A673 (cell line): ENCODE measurements around the gene MRPL20. TPM values are rescaled to one million over a fixed set of nuclear protein-coding genes. Genes with fewer than 3 reads are reported as not detected.

Source experiments
- BruUV-seq: library from RNA; stranded (reverse); fragments of 400-500 nt; replicated peaks from 2 replicates; lab custom pipeline; 2021; lab: Mats Ljungman, UMichigan
- CTCF ChIA-PET: fragments of 300-600 bp; sonication (Branson Sonifier 250); formaldehyde crosslinking; loops from one replicate; lab custom pipeline; 2022; ENCODE audit warnings: antibody characterized with exemption; lab: Charles Lee
- POLR2A ChIA-PET: fragments of 300-600 bp; sonication (Branson Sonifier 250); formaldehyde crosslinking; loops from one replicate; lab custom pipeline; 2022; ENCODE audit warnings: antibody characterized with exemption; ENCODE audit not compliant: low non-redundant PET; lab: Charles Lee
- DNase-seq: peaks from one replicate; pipeline ENCODE4 v3.0.0-alpha.2; 2015; ENCODE audit warnings: low spot score
- H3K27ac ChIP-seq: fragments of 200-600 bp; sonication (generic); 2 replicates; pipeline ENCODE4 v1.5.1; 2016; ENCODE audit warnings: mixed run types, low read depth, mild to moderate bottlenecking, mixed read lengths, antibody characterized with exemption, low read length; ENCODE audit not compliant: poor library complexity, severe bottlenecking
- H3K27me3 ChIP-seq: fragments of 200-600 bp; sonication (generic); replicated peaks from 2 replicates; pipeline ENCODE4 v1.6.1; 2017; ENCODE audit warnings: mixed run types, low read depth, mild to moderate bottlenecking, mixed read lengths, antibody characterized with exemption, low read length; ENCODE audit not compliant: insufficient read depth, poor library complexity
- H3K36me3 ChIP-seq: fragments of 200-600 bp; sonication (generic); 2 replicates; pipeline ENCODE4 v1.6.1; 2016; ENCODE audit warnings: mixed run types, mild to moderate bottlenecking, mixed read lengths, antibody characterized with exemption, low read length; ENCODE audit not compliant: insufficient read depth, poor library complexity, severe bottlenecking
- H3K4me1 ChIP-seq: fragments of 200-600 bp; sonication (generic); 2 replicates; pipeline ENCODE4 v1.6.1; 2017; ENCODE audit warnings: mixed run types, mild to moderate bottlenecking, mixed read lengths, antibody characterized with exemption, low read length; ENCODE audit not compliant: insufficient read depth, poor library complexity, severe bottlenecking
- H3K4me3 ChIP-seq: fragments of 200-600 bp; sonication (generic); 2 replicates; pipeline ENCODE4 v1.5.1; 2016; ENCODE audit warnings: low read depth, mixed run types, mild to moderate bottlenecking, mixed read lengths, low read length; ENCODE audit not compliant: poor library complexity, severe bottlenecking
- H3K9me3 ChIP-seq: fragments of 200-600 bp; sonication (generic); 2 replicates; pipeline ENCODE4 v1.6.1; 2016; ENCODE audit warnings: mixed run types, low read depth, mild to moderate bottlenecking, mixed read lengths, antibody characterized with exemption, low read length; ENCODE audit not compliant: poor library complexity, severe bottlenecking
- EZH2 ChIP-seq: fragments of 200-600 bp; sonication (generic); IDR thresholded peaks from 2 replicates; pipeline ENCODE4 v1.6.1; 2017; ENCODE audit warnings: borderline replicate concordance, low read depth, mild to moderate bottlenecking, mixed read lengths, antibody characterized with exemption, low read length; ENCODE audit not compliant: poor library complexity, severe bottlenecking
- intact Hi-C: fragments of 100-400 bp; cut with micrococcal nuclease; formaldehyde crosslinking; loops from one replicate; pipeline ENCODE4 v1.10.0; 2022; ENCODE audit not compliant: unreplicated experiment
- total RNA-seq: library from RNA; stranded (reverse); gene quantifications from 2 replicates; pipeline ENCODE4 v1.2.3, GENCODE V29; 2021
- TF ChIP-seq, protein P1 (sequence below): fragments of 300-800, 200-600 bp; sonication (generic); conservative IDR thresholded peaks from 2 replicates; pipeline ENCODE4 v1.5.1; 2017; ENCODE audit warnings: low read depth, mild to moderate bottlenecking, antibody characterized with exemption, low read length, moderate library complexity, mixed read lengths

The MRPL20 gene
- total RNA-seq, 1 experiment from 2014 or later = 151 TPM

DNA sequence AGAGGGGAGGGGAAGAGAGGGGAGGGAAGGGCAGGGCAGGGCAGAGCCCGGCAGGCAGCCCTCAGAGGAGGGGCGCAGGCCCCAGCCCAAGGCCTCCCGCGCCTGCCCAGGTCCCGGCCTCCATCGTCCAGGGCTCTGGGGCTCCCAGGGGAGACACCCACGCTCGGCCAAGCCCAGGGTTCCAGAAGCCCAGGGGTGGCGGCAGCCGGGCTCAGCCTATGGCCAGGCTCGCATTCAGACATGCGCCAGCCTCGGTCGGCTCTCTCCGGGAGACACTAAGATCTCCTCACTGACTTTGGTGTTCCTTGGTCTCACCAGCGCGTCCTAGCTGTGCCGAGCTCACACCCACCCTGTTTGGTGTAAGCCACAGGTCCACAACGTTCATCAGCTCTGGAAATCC, 21.1 kb upstream of the MRPL20 start:
- DNase-seq = no peak
- H3K4me1 ChIP-seq = no peaks in the 10 kb centered on the region
- intact Hi-C loops = no loop called here
- H3K9me3 ChIP-seq = no peaks in the 10 kb centered on the region
- CTCF ChIA-PET = no interaction called here
- H3K27me3 ChIP-seq = no peaks in the 10 kb centered on the region
- no TSS peak for BruUV-seq
- POLR2A ChIA-PET = interaction anchor here (0.6 kb wide), 1 partner anchor 481 kb away, joined by 5 read pairs; no protein-coding TSS in a partner anchor
- H3K4me3 ChIP-seq = no peak overlapping the region
- no peak for TF ChIP-seq EZH2
- TF ChIP-seq, protein P1, sequence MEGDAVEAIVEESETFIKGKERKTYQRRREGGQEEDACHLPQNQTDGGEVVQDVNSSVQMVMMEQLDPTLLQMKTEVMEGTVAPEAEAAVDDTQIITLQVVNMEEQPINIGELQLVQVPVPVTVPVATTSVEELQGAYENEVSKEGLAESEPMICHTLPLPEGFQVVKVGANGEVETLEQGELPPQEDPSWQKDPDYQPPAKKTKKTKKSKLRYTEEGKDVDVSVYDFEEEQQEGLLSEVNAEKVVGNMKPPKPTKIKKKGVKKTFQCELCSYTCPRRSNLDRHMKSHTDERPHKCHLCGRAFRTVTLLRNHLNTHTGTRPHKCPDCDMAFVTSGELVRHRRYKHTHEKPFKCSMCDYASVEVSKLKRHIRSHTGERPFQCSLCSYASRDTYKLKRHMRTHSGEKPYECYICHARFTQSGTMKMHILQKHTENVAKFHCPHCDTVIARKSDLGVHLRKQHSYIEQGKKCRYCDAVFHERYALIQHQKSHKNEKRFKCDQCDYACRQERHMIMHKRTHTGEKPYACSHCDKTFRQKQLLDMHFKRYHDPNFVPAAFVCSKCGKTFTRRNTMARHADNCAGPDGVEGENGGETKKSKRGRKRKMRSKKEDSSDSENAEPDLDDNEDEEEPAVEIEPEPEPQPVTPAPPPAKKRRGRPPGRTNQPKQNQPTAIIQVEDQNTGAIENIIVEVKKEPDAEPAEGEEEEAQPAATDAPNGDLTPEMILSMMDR = no peak
- no peak overlapping the region for H3K27ac ChIP-seq
- no peaks in the 10 kb centered on the region for H3K36me3 ChIP-seq

DNA sequence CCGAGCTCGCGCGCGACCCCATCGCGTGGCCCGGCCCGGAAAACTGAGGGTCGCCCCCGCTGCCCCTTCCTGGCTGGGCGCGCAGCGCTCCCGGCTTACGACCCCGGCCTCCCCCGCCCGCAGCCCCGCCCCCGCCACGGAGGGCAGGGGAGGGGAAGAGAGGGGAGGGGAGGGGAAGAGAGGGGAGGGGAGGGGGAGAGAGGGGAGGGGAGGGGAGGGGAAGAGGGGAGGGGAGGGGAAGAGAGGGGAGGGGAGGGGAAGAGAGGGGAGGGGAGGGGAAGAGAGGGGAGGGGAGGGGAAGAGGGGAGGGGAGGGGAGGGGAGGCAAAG, 20.7 kb upstream of the MRPL20 start:
- no TSS peak for BruUV-seq
- Histone ChIP-seq H3K27ac (no peak overlapping the region), H3K27me3 (no peaks in the 10 kb centered on the region), H3K9me3 (no peaks in the 10 kb centered on the region), H3K36me3 (no peaks in the 10 kb centered on the region), H3K4me1 (no peaks in the 10 kb centered on the region), H3K4me3 (peak overlapping the region; percentile 50)
- no peak for DNase-seq
- no peak for TF ChIP-seq EZH2
- intact Hi-C loops = no loop called here
- POLR2A ChIA-PET = interaction anchor here (0.6 kb wide), 1 partner anchor 481 kb away, joined by 5 read pairs; no protein-coding TSS in a partner anchor
- CTCF ChIA-PET = no interaction called here

DNA sequence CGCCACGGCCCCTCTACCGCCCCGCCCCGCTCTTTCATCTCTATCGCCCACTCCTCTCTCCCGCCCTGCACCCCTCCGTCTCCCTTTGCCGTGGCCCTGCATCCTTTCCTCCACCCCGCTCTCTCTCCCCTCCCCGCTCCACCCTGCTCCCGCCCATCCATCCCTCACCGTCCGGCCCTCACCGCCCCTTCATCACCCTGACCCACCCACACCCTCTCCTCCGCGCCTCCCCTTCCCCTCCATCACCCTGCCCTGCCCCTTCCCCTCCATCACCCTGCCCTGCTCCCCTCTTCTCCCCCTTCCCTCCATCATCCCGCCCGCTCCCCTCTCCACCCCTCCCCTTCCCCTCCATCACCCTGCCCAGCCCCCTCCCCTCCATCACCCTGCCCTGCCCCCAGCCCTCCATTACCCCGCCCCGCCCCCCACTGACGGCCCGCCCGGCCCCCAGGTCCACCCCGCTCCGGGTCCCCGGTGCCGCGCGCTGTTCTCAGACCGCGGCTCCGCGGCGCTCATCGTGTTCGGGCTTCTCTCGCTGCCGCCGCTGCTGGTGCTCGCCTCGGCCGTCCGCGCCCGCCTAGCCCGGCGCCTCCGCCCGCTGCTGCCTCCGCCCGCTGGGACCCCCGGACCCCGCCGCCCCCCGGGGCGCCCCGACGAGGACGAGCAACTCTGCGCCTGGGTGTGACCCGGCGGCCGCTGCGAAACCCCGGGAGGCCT, 20.2 kb upstream of the MRPL20 start:
- CTCF ChIA-PET = no interaction called here
- H3K9me3 ChIP-seq = no peaks in the 10 kb centered on the region
- POLR2A ChIA-PET = no interaction called here
- no peak for DNase-seq
- TF ChIP-seq, protein P1 = no peak
- no peak for TF ChIP-seq EZH2
- no peaks in the 10 kb centered on the region for H3K27me3 ChIP-seq
- no peaks in the 10 kb centered on the region for H3K4me1 ChIP-seq
- H3K27ac ChIP-seq = no peak overlapping the region
- H3K4me3 ChIP-seq = peak overlapping the region; percentile 50
- intact Hi-C loops = no loop called here
- no peaks in the 10 kb centered on the region for H3K36me3 ChIP-seq
- BruUV-seq = no TSS peak
